ENCODE measurements around the gene MTX1.

GRCh38 chr1:155205969-155206593 lies 2.4 kb upstream of the MTX1 start:
- TF ChIP-seq CTCF (IDR thresholded peaks at IDR 0.05) = no peak
- TF ChIP-seq ZBTB33 (IDR thresholded peaks at IDR 0.05; ENCODE audit: borderline replicate concordance, low read depth) = no peak
- no peak for TF ChIP-seq MAX (IDR thresholded peaks at IDR 0.05; ENCODE audit: low read depth)
- no peak for TF ChIP-seq FOXM1 (IDR thresholded peaks at IDR 0.05; ENCODE audit: low read depth)
- TF ChIP-seq EP300 (IDR thresholded peaks at IDR 0.05; ENCODE audit: borderline replicate concordance in 1 of 2, low read depth in 1 of 2, low read length in 1 of 2) = no peak
- no peak for TF ChIP-seq TEAD4 (IDR thresholded peaks at IDR 0.05; ENCODE audit: borderline replicate concordance, insufficient read depth)
- no peak for TF ChIP-seq SMC3 (IDR thresholded peaks at IDR 0.05; ENCODE audit: low read depth, low read length)
- no peak for TF ChIP-seq TCF12 (IDR thresholded peaks at IDR 0.05)
- TF ChIP-seq SIN3A (IDR thresholded peaks at IDR 0.05; ENCODE audit: borderline replicate concordance, low read depth, low read length) = no peak
- no peak for TF ChIP-seq RXRA (IDR thresholded peaks at IDR 0.05; ENCODE audit: borderline replicate concordance, low read depth)
- no peak for TF ChIP-seq RAD21 (IDR thresholded peaks at IDR 0.05; ENCODE audit: low read length)
- TF ChIP-seq YY1 (IDR thresholded peaks at IDR 0.05; ENCODE audit: low read depth) = no peak
- TF ChIP-seq POLR2AphosphoS5 (IDR thresholded peaks at IDR 0.05; ENCODE audit: low read depth, low read length) = no peak

All from SK-N-SH (cell line).